DMS79 treated with DMSO at 0.1 percent for 48 hours (cell line): ENCODE results near the gene PRDM13.
A peak's percentile ranks its signal among the peaks of the same experiment; 100 is the strongest.
"Not testable (repeated sequence)": the region's sequence is repeated elsewhere in the genome, so short reads cannot be mapped to it uniquely, and the experiment has no call there.

Source experiments
- DNase-seq: peaks from one replicate; lab custom pipeline; 2025; lab: John Stamatoyannopoulos, UW

The PRDM13 gene

DNA sequence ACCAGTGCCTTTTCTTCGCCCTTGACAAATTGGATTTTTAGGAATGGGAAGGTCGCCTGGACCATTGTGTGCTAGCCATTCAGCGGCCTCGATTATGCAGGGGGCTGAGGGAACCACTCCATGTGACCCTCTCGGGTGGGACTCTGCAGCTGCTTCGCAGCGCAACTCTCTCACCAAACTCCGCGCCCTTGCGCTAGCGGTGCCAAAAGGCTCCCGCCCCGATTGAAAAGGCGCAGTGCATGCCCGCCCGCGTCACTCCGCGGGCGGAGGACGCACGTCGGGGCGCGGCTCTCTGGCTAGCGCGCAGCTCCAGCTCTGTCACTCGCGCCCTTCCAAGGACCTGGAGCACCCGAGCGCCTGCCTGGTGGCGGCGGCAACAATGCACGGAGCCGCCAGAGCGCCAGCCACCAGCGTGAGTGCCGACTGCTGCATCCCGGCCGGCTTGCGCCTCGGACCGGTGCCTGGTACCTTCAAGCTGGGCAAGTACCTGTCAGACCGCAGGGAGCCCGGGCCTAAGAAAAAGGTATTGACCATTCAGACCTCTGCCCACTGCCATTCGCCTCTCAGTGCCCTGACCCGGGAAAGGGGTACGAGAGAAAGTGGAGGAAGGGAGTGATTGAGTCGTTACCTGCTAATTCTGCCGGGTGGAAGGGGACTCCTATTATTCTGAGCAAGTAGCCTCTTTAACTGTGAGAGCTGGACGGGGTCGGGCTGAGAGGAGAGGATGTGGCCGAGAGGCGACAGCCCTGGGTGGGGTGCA lies at the start of gene PRDM13:
TSS of gene PRDM13 (plus strand) at position 178 of the 760 bp plus-strand sequence. CDS start at position 380, 202 bp downstream.
- DNase-seq: no peak

DNA sequence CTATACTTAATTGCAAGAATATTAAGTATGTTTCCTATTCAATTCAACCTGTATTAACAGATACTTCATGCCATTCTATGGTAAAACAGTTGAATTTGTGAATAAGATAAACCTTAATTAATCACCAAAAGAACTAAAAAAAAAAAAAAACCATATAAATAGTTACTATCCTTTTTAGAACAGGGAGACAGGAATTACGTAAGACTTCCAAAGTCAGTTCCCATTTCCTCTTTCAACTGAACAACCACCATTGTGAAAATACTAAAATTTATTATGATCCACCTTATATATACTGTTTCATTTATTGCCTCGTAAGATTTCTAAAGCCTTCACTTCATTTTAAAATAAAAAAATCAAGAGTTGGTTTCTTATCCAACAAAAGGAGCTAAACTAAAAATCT lies 47.6 kb upstream of the PRDM13 start:
- no peak for DNase-seq

GRCh38 chr6:99560668-99561067 lies 46.0 kb upstream of the PRDM13 start:
- no peak for DNase-seq

DNA sequence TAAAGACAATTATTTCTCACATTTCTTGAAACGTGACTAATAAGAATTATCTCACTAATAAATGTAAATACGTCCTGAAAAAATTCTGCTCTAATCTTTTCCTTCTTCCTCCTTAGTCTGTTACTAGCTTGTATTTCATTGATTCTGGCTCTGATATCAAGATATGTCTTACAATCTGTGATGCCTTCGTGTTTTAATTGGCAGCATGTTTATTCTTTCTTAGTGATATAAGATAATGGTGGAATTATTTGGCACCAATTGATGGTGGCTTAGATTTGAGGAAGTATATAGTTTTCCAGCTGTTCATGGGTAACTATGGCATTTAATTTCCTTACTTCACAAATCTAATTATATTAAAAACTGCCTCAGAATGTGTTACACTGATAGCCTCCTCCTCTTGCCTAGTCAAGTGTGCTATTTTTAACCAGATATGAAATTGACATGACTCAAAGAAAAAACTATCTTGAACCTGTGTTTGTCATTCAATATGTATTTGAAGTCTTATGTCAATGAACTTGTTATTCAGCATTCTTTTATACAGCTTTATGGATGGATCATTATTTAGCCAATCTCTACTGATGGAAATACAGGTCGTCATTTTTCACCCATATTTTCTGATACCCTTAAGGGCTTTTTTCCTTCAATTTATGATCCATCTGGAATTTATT lies 43.4 kb upstream of the PRDM13 start:
- no peak for DNase-seq

DNA sequence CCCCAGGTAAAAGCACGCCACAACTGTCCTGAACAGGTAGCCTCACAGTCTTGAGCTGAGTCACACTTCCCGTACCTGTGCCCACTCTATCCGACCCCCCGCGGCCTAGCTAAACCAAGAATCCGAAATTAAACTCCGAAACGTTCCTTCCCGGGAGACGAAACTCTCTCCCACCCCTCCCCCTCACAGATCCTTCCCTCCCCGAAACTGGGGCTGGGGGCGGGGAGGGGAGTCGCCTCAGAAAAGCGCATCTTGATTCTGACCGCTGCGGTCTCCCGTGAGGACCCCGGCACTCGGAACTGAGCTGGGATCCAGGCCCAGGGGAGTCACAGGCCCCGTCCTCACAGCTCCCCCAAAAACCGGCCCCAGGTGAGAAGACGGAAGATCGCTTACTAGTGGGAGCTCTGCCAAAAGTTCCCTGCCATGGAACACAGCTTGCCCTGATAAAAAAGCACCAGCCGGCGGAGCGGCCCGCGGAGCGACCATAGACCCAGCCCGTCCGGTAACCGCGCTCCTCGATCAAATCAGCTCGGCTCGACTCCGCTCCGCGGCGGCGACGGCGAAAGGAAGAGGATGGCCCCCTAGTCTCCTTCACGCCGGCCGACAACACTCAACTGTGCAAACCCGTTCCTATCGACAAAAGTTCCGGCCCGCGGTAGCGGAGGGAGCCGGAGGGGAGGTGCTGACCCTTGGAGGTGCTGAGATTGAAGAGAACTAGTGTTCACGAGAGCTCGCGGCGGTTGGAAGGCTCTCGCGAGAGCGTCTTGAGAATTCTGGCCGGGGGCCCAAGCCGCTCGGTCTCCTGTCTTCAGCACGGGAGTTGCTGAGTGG lies 38.3 kb upstream of the PRDM13 start, which contains the start of gene CCNC:
TSS of gene CCNC (minus strand) at position 558 of the 831 bp plus-strand sequence. CDS start at position 425, 133 bp downstream.
- peak; percentile 93 for DNase-seq

GRCh38 chr6:99573980-99574617 lies 32.5 kb upstream of the PRDM13 start:
- no peak for DNase-seq

DNA sequence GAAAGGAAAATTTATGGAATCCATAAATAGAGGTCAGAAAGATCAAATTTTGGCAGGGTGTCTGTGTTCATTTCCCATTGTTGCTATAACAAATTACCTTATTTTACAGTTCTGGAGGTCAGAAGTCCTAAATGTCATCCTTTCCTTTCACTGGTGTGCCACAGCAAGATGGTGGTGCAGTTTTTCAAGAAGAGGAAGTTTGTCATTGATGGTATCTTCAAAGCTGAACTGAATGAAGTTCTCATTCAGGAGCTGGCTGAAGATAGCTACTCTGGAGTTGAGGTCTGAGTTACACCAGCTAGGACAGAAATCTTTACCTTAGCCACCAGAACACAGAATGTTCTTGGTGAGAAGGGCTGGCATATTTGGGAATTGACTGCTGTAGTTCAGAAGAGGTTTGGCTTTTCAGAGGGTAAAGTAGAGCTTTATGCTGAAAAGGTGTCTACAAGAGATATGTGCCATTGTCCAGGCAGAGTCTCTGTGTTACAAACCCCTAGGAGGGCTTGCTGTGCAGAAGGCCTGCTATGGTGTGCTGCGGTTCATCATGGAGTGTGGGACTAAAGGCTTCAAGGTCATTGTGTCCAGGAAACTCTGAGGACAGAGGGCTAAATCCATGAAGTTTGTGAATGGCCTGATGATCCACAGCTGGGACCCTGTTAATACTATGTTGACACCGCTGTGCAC lies 30.9 kb upstream of the PRDM13 start:
- no peak for DNase-seq

- DNase-seq: no peak
Observed at GRCh38 chr6:99579781-99580180, 26.9 kb upstream of the PRDM13 start.

DNA sequence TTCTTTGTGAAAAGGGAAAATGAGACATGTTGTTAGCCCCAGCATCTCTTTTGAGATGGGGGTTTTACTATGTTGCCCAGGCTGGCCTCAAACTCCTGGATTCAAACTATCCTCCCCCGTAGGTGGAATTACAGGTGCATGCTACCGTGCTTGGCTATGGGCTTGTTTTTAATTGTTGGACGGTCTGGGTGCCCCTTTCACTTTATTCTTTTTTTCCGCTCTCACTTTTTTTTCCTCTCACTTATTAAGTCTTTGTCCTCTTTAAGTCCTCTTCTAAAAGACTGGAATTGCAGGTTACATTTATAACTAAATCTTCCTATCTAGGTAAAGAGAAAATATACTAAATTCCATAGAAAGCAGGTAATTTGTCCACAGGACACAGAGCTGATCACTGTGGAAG lies 18.8 kb upstream of the PRDM13 start:
- DNase-seq: no peak

DNA sequence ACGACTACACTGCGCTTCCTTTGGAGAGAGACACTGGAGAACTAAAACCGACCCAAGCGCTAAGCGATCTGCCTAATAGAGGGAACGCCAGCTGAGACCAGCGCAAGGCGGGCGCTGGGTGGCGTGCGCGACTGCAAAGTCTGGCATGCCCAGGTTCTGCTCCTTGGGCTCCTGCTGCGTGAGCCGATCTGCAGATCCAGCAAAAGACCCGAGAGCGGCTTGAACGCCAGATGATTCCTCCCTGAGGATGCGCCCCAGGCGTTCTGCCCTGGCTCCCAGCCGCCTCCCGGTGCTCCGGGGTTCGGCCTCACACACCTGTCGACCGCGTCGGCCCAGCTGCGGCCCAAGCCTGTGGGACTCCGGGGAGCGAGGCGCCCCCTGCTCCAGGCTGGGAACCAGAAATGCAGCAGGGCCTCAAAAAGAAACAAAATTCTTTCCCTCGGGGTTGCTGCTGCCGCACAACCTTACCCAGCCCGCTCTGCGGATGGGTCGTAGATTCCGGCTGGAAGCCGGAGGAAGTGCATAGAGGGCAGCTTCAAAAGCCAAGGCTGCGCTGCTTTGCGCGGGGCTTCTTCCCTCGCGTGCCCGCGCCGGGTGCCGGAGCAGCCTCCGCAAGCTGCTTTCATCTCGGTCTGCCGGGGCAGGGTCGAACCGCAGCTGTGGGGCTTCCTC lies 17.9 kb upstream of the PRDM13 start:
- DNase-seq: peak; percentile 55

DNA sequence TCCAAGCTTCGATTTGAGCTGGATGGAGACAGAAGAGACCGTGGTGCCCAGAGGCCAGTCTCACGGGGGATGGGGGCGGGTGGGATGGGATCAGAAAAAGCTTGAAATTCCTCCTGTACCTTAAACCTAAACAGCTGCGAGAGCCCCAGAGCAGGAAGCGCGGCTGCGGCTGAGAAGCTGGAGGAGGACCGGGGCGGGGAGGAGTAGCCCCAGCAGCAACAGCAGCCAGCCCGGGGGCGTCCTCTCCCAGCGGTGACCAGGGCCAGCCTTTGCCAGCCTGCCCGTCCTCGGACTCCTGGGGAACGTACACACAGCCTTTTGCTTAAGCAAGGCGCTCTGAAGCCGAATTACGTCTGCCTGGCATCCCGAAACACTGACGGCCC lies 17.4 kb upstream of the PRDM13 start:
- DNase-seq: no peak

DNA sequence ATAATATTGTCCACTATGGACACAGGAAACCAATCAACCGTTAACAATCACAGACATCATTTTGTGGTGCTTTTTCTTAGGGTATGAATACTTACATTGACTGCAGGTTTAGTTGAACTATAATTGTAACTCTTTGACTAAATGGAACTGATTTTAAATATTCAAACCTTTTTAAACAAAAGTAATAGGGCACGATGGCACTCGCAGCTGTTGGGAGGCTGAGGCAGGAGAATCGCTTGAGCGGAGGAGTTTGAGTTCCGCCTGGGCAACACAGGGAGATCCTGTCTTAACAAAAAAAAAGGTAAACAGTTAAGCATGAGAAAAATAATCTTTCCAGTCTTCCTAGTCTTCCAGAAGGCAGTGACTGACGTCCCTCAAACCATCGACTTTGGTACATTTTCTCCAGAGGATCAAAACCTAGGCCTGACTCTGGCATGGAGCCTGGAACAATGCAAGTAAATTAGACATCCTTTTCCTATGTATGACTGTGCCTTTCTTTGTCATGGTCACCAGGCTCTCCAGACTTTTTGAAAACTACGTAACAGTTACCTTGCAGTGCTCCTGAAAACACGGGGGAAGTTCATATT lies 16.6 kb upstream of the PRDM13 start:
- DNase-seq: no peak

DNA sequence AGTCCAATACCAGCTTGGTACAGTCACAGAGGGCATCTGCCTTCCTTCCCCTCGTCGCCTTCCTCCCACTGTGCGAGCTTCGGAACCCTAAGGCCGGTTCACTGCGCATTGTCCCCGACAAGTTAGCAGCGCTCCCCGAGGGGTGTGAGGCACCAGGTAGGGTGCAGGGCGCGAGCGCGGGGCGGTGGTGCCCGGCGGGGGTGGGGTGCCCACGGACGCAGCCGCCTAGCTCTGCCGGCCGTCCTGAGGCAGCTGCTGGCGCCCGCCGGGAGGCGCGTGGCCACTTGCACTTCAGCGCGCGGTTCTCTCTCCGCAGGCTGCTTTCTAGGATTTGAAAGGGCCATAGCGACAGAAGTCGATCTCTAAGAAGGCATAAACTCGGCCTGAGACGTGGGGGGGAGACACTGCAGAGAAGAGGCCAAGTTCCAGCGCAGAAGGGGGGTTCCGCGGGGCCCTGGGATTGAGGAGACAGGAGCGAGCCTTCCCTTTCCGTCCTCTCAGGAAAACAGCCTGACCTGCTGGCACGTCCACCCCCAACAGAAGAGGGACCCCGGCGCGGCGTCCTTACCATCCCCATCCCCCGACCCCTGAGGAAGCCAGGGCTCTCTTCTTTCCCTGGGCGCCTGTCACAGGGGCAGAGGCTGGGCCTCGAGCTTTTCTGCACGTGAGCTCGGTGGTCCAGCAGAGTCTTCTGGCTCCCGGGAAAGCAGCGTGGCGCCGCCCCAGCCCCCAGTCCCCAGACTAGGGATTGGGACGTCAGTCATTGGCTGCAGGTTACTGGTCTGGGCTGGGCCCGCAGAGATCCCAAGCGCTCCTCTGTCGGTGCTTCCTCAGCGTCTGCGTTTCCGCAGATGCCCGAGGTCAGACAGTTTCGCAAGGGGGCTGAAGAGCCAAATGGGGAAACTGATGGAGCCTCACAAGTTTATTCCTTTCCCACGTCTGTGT lies 15.6 kb upstream of the PRDM13 start:
- DNase-seq: no peak

DNA sequence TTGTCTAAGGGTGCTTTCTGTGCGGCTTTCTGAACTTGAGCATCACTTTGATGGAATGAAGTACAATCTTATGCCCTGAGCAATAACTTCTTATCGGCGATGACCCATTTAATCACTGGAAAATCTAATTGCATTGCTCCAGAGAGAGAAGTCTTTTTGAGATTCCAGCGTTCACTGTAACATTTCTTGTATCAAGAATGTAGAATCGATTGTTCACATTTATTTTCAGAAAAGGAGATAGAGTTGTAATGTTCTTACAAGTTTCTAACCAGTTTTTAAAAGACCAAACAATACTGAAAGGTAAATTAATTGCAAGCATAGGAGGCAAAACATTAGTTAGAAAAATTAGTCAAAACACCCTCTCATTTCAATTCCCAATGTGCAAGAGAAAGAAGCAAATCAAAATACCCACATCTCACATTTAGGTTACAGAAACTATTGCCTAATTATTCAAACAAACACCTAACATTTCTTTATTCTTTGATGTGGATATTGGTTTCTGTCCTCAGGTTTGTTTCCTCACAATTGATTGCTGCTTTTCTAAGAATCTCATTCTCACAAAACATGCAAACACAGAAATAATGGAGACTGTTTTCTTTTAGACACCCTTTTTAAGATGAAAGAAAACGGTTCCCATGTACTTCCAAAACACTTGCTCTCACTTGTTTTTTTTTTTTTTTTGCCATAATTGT lies 14.8 kb upstream of the PRDM13 start:
- DNase-seq: no peak

- DNase-seq: no peak
Observed at GRCh38 chr6:99592900-99593299, 13.7 kb upstream of the PRDM13 start.

GRCh38 chr6:99594696-99595095 lies 11.9 kb upstream of the PRDM13 start:
- DNase-seq: not testable (repeated sequence)

GRCh38 chr6:99602520-99603420 lies 3.9 kb upstream of the PRDM13 start:
- no peak for DNase-seq
